H1 (cell line): ENCODE results near the gene NGFR. TPM values are rescaled to one million over a fixed set of nuclear protein-coding genes. Genes with fewer than 3 reads are reported as not detected.

Experiments used
- CTCF ChIA-PET: fragments of 300-600 bp; sonication (Branson Sonifier 250); formaldehyde crosslinking; loops from one replicate; lab custom pipeline; 2021; ENCODE audit not compliant: partially characterized antibody; lab: Charles Lee
- POLR2A ChIA-PET: fragments of 300-600 bp; sonication (Branson Sonifier 250); formaldehyde crosslinking; loops from one replicate; lab custom pipeline; 2021; ENCODE audit warnings: inconsistent platforms; ENCODE audit not compliant: partially characterized antibody; lab: Charles Lee
- DNase-seq, 2 experiments: peaks; one replicate each; pipeline versions ENCODE4 v3.0.0 to v3.0.0-alpha.2; 2010 to 2022; ENCODE audit warnings: low spot score in 2 of 2, low read depth in 1 of 2, mixed read lengths in 1 of 2
- FAIRE-seq: peaks from 2 replicates; lab custom pipeline; 2011; peaks lifted over from hg19 to GRCh38; lab: Jason Lieb, UNC
- H2AFZ ChIP-seq: 2 replicates; pipeline ENCODE4 v1.8.1; 2012; ENCODE audit warnings: low read length, inconsistent platforms
- H2AK5ac ChIP-seq: 2 replicates; pipeline ENCODE4 v1.6.1; 2013; ENCODE audit warnings: low read depth, low read length
- H2BK120ac ChIP-seq: replicated peaks from 2 replicates; pipeline ENCODE3; 2013; ENCODE audit warnings: low read depth, low read length, inconsistent platforms
- H2BK12ac ChIP-seq: 2 replicates; pipeline ENCODE4 v1.6.1; 2013; ENCODE audit warnings: low read depth, low read length
- H2BK15ac ChIP-seq: 2 replicates; pipeline ENCODE4 v1.6.1; 2013; ENCODE audit warnings: low read length
- H2BK20ac ChIP-seq: 2 replicates; pipeline ENCODE4 v1.6.1; 2013; ENCODE audit warnings: low read length
- H2BK5ac ChIP-seq: 2 replicates; pipeline ENCODE4 v1.6.1; 2013; ENCODE audit warnings: low read depth, low read length
- H3K14ac ChIP-seq: 2 replicates; pipeline ENCODE4 v1.6.1; 2013; ENCODE audit warnings: inconsistent platforms; ENCODE audit not compliant: insufficient read length
- H3K18ac ChIP-seq: 2 replicates; pipeline ENCODE4 v1.6.1; 2013; ENCODE audit warnings: low read length; ENCODE audit errors: extremely low read depth
- H3K23ac ChIP-seq: 2 replicates; pipeline ENCODE4 v1.6.1; 2013; ENCODE audit warnings: inconsistent platforms; ENCODE audit not compliant: insufficient read length
- H3K23me2 ChIP-seq: 2 replicates; pipeline ENCODE4 v1.6.1; 2013; ENCODE audit warnings: low read depth, low read length
- H3K27ac ChIP-seq: 2 replicates; pipeline ENCODE4 v1.6.1; 2011; ENCODE audit warnings: low read depth, low read length, inconsistent platforms
- H3K27me3 ChIP-seq, 4 experiments: replicated peaks in 1 of 4; 1 replicate in 1 of 4; 2 replicates in 3 of 4; pipeline versions ENCODE4 v1.6.1 to v1.8.1; 2011 to 2013; ENCODE audit warnings: low read length in 3 of 4, mild to moderate bottlenecking in 3 of 4, inconsistent platforms in 2 of 4, mixed read lengths in 2 of 4, moderate library complexity in 1 of 4; ENCODE audit not compliant: control insufficient read depth in 3 of 4, insufficient read depth in 3 of 4; ENCODE audit errors: extremely low read depth in 1 of 4
- H3K36me3 ChIP-seq, 4 experiments: 2 replicates each; pipeline versions ENCODE4 v1.6.1 to v1.8.1; 2011 to 2013; ENCODE audit warnings: mild to moderate bottlenecking in 4 of 4, low read length in 3 of 4, moderate library complexity in 2 of 4, control low read depth in 1 of 4, inconsistent platforms in 1 of 4; ENCODE audit not compliant: insufficient read depth in 4 of 4, control insufficient read depth in 2 of 4
- H3K4ac ChIP-seq: replicated peaks from 2 replicates; pipeline ENCODE3; 2013; ENCODE audit warnings: low read length, low read depth, mixed read lengths, inconsistent platforms; ENCODE audit not compliant: insufficient read length
- H3K4me1 ChIP-seq, 4 experiments: replicated peaks in 1 of 4; 1 replicate in 1 of 4; 2 replicates in 3 of 4; pipeline versions ENCODE4 v1.6.1 to v1.8.1; 2011 to 2013; ENCODE audit warnings: low read length in 3 of 4, inconsistent platforms in 2 of 4, mixed read lengths in 1 of 4; ENCODE audit not compliant: insufficient read depth in 4 of 4, control insufficient read depth in 3 of 4
- H3K4me2 ChIP-seq, 2 experiments: 2 replicates each; pipeline versions ENCODE4 v1.6.1 to v1.8.1; 2011 to 2013; ENCODE audit warnings: low read depth in 2 of 2, low read length in 2 of 2, control low read depth in 1 of 2, inconsistent platforms in 1 of 2, mild to moderate bottlenecking in 1 of 2; ENCODE audit not compliant: insufficient read depth in 1 of 2
- H3K4me3 ChIP-seq, 4 experiments: fragments of 200-600, 300-600 bp in 1 of 4; sonication (generic), shearing (Covaris generic), sonication (Bioruptor Twin) in 1 of 4; 2 replicates each; pipeline versions ENCODE4 v1.5.1 to v1.8.1; 2011 to 2016; ENCODE audit warnings: low read length in 4 of 4, low read depth in 3 of 4, control low read depth in 2 of 4, inconsistent platforms in 2 of 4, mild to moderate bottlenecking in 2 of 4, mixed read lengths in 1 of 4, moderate library complexity in 1 of 4; ENCODE audit not compliant: insufficient read depth in 2 of 4; ENCODE audit errors: extremely low read depth in 1 of 4
- H3K56ac ChIP-seq: replicated peaks from 2 replicates; pipeline ENCODE3; 2013; ENCODE audit warnings: low read depth, mild to moderate bottlenecking, mixed read lengths, low read length, inconsistent platforms; ENCODE audit not compliant: insufficient read length
- H3K79me1 ChIP-seq: 2 replicates; pipeline ENCODE4 v1.6.1; 2013; ENCODE audit warnings: low read depth, low read length, control low read depth
- H3K79me2 ChIP-seq, 2 experiments: 2 replicates each; pipeline versions ENCODE4 v1.6.1 to v1.8.1; 2012 to 2013; ENCODE audit warnings: low read length in 2 of 2, mild to moderate bottlenecking in 2 of 2, inconsistent platforms in 1 of 2; ENCODE audit not compliant: insufficient read depth in 2 of 2, control insufficient read depth in 1 of 2
- H3K9ac ChIP-seq, 4 experiments: replicated peaks in 1 of 4; 1 replicate in 1 of 4; 2 replicates in 3 of 4; pipeline versions ENCODE4 v1.6.1 to v1.8.1; 2011 to 2013; ENCODE audit warnings: low read depth in 3 of 4, low read length in 3 of 4, control low read depth in 2 of 4, mild to moderate bottlenecking in 2 of 4, moderate library complexity in 2 of 4, inconsistent platforms in 1 of 4; ENCODE audit errors: extremely low read depth in 1 of 4
- H3K9me3 ChIP-seq, 2 experiments: 2 replicates each; pipeline versions ENCODE4 v1.6.1 to v1.8.1; 2012 to 2013; ENCODE audit warnings: mild to moderate bottlenecking in 2 of 2, moderate library complexity in 2 of 2, control low read depth in 1 of 2, inconsistent platforms in 1 of 2, low read depth in 1 of 2, low read length in 1 of 2, mixed read lengths in 1 of 2; ENCODE audit not compliant: insufficient read depth in 2 of 2
- H4K20me1 ChIP-seq, 2 experiments: replicated peaks in 1 of 2; 2 replicates each; pipeline versions ENCODE3 to v1.8.1; 2011 to 2013; ENCODE audit warnings: inconsistent platforms in 2 of 2, low read length in 2 of 2, mild to moderate bottlenecking in 1 of 2; ENCODE audit not compliant: insufficient read depth in 2 of 2, control insufficient read depth in 1 of 2
- H4K5ac ChIP-seq: 2 replicates; pipeline ENCODE4 v1.6.1; 2013; ENCODE audit warnings: low read length, low read depth, mixed read lengths, inconsistent platforms; ENCODE audit not compliant: insufficient read length
- H4K8ac ChIP-seq: 2 replicates; pipeline ENCODE4 v1.8.0; 2013; ENCODE audit warnings: mild to moderate bottlenecking, moderate library complexity, low read length, inconsistent platforms; ENCODE audit not compliant: insufficient read depth; ENCODE audit errors: extremely low read depth
- H4K91ac ChIP-seq: replicated peaks from 2 replicates; pipeline ENCODE3; 2013; ENCODE audit warnings: low read length, mixed read lengths, inconsistent platforms; ENCODE audit not compliant: insufficient read length
- CHD2 ChIP-seq: IDR thresholded peaks from 2 replicates; pipeline ENCODE4 v1.6.1; 2012; ENCODE audit warnings: low read length, improper control_type of control experiment
- CREB1 ChIP-seq: IDR thresholded peaks from 2 replicates; pipeline ENCODE4 v1.6.1; 2012; ENCODE audit warnings: inconsistent platforms
- GABPA ChIP-seq: IDR thresholded peaks from 2 replicates; pipeline ENCODE4 v1.6.1; 2011; ENCODE audit warnings: mild to moderate bottlenecking, low read length, moderate library complexity, borderline replicate concordance; ENCODE audit not compliant: insufficient read depth
- POLR2A ChIP-seq, 2 experiments: IDR thresholded peaks; 1 replicate in 1 of 2; 2 replicates in 1 of 2; pipeline ENCODE4 v1.6.1; 2011; ENCODE audit warnings: low read depth in 2 of 2, low read length in 2 of 2, mild to moderate bottlenecking in 2 of 2; ENCODE audit errors: control extremely low read depth in 1 of 2
- SIN3A ChIP-seq, 2 experiments: IDR thresholded peaks in 1 of 2; conservative IDR thresholded peaks in 1 of 2; 2 replicates each; pipeline ENCODE4 v1.6.1; 2011 to 2012; ENCODE audit warnings: low read length in 2 of 2, improper control_type of control experiment in 1 of 2, low read depth in 1 of 2, mild to moderate bottlenecking in 1 of 2
- WGBS, 2 experiments: shearing (Covaris generic) in 1 of 2; methylation state at CpG; one replicate each; pipeline versions ENCODE4 v1.1.6 to v1.1.7; 2013 to 2015; ENCODE audit warnings: low lambda C conversion rate in 2 of 2, mixed read lengths in 2 of 2, inconsistent platforms in 1 of 2, low coverage in 1 of 2, missing lambda C conversion rate in 1 of 2; ENCODE audit not compliant: insufficient replicate concordance in 2 of 2, insufficient coverage in 1 of 2, insufficient read length in 1 of 2; ENCODE audit errors: extremely low coverage in 1 of 2, missing lambda C conversion rate in 1 of 2; 5-methylcytosine and 5-hydroxymethylcytosine counted together
- polyA plus RNA-seq, 7 experiments: library from polyadenylated mRNA; depleted of rRNA in 3 of 7; stranded (reverse) in 5 of 7; unstranded in 2 of 7; fragments of >200 nt in 5 of 7; fragments of 200-250 nt in 2 of 7; gene quantifications; 1 replicate in 5 of 7; 2 replicates in 1 of 7; 4 replicates in 1 of 7; pipeline versions ENCODE4 v1.2.1 to v1.2.3, GENCODE V29; 2011 to 2013; ENCODE audit warnings: missing spikeins in 2 of 7, mixed read lengths in 2 of 7
- total RNA-seq: library from RNA; stranded (reverse); fragmentation: NEBNext Ultra II Directional; extraction: Animal tissue kit (Norgen Biotek cat#: 25700); gene quantifications from 2 replicates; pipeline ENCODE4 v1.2.1, GENCODE V29; 2021

The NGFR gene
- total and polyA plus RNA-seq, 2 of the 8 experiments (the other 6 are each of a cell fraction or from before 2014, with no cell fraction given), result 8.1 to 10.3 TPM

- no peak overlapping the region for H2BK120ac ChIP-seq
- H2AFZ ChIP-seq, result no peak overlapping the region
- no peaks in the 10 kb centered on the region for H3K79me1 ChIP-seq
- ChIA-PET POLR2A (interaction anchor here (1.4 to 3.5 kb wide), 2 partner anchors 17 to 31 kb away, joined by 3 to 13 read pairs; no protein-coding TSS in a partner anchor), CTCF (interaction anchor here (0.7 to 4.2 kb wide), 8 partner anchors 10 to 87 kb away, joined by 3 to 37 read pairs (median 7); partner anchors contain the start of gene NGFR)
- DNase-seq, result no peak
- no peak overlapping the region for H3K14ac ChIP-seq
- H4K91ac ChIP-seq, result peak overlapping the region; percentile 3
- TF ChIP-seq GABPA, result no peak
- TF ChIP-seq POLR2A (IDR thresholded peaks at IDR 0.05; ENCODE audit: control extremely low read depth in 1 of 2, low read depth in 2 of 2, low read length in 2 of 2), result no peak
- TF ChIP-seq SIN3A (conservative IDR thresholded peaks at IDR 0.05 in 1 of 2, IDR thresholded peaks at IDR 0.05 in 1 of 2; ENCODE audit: low read depth in 1 of 2, low read length in 2 of 2), result no peak
- TF ChIP-seq CHD2, result no peak
- TF ChIP-seq CREB1, result no peak
- peaks cover 7 to 17% (median 12%) of the 10 kb centered on the region in 4 experiments for H3K4me1 ChIP-seq
- no peak overlapping the region; the same call in 1 of the 2 replicates for H4K8ac ChIP-seq
- no peaks in the 10 kb centered on the region for H3K79me2 ChIP-seq
- no peak overlapping the region for H2AK5ac ChIP-seq
- H3K18ac ChIP-seq, result no peak overlapping the region
- no peak overlapping the region for H2BK20ac ChIP-seq
- H3K4me3 ChIP-seq, result no peak overlapping the region
- H3K27me3 ChIP-seq, result peaks cover 3 to 35% (median 34%) of the 10 kb centered on the region in 4 experiments
- H2BK12ac ChIP-seq, result no peak overlapping the region
- H3K23ac ChIP-seq, result no peak overlapping the region
- 0 out of 4 replicates have a peak, but pooled peaks cover 0 to 3% of the 10 kb centered on the region in 2 experiments for H3K9me3 ChIP-seq
- no peak overlapping the region; a peak in 1 of 4 replicates for H3K4me2 ChIP-seq
- H2BK5ac ChIP-seq, result no peak overlapping the region
- H3K36me3 ChIP-seq, result no peaks in the 10 kb centered on the region
- no peak overlapping the region for H3K56ac ChIP-seq
- no peak overlapping the region for H3K9ac ChIP-seq
- H3K27ac ChIP-seq, result no peak overlapping the region
- 79% methylated on average over 1 of the region's 1 CpG; no CpG with 5 or more reads in 1 of the 2 experiments for WGBS, 2 experiments
- FAIRE-seq, result no peak
- H2BK15ac ChIP-seq, result 0 out of 2 replicates have a peak overlapping the region, but pooled peaks have one; percentile 14
- H3K23me2 ChIP-seq, result peaks cover 11% of the 10 kb centered on the region
- no peak overlapping the region for H4K5ac ChIP-seq
- no peak overlapping the region for H3K4ac ChIP-seq
- no peaks in the 10 kb centered on the region for H4K20me1 ChIP-seq
These were observed 26.2 kb upstream of the NGFR start for GRCh38 chr17:49468811-49469385.
